ENCODE measurements around the gene TMEM131L.
"Not testable (repeated sequence)": the region's sequence is repeated elsewhere in the genome, so short reads cannot be mapped to it uniquely, and the experiment has no call there.

TMEM131L gene

GRCh38 chr4:153447175-153447905 is 18.8 kb upstream of the TMEM131L start:
- DNase-seq (ENCODE audit: low read depth, low spot score), result no peak

GRCh38 chr4:153448003-153448731 is 18.0 kb upstream of the TMEM131L start:
- DNase-seq (ENCODE audit: low read depth, low spot score), result no peak

GRCh38 chr4:153449338-153449737 is 16.8 kb upstream of the TMEM131L start:
- DNase-seq (ENCODE audit: low read depth, low spot score), result no peak

GRCh38 chr4:153450544-153450917 is 15.6 kb upstream of the TMEM131L start:
- DNase-seq (ENCODE audit: low read depth, low spot score), result no peak

GRCh38 chr4:153451145-153451544 is 15.0 kb upstream of the TMEM131L start:
- DNase-seq (ENCODE audit: low read depth, low spot score), result not testable (repeated sequence)

GRCh38 chr4:153451911-153452657 is 14.1 kb upstream of the TMEM131L start:
- no peak for DNase-seq (ENCODE audit: low read depth, low spot score)

- DNase-seq (ENCODE audit: low read depth, low spot score), result no peak
Measured at GRCh38 chr4:153452658-153453378, 13.3 kb upstream of the TMEM131L start.

- no peak for DNase-seq (ENCODE audit: low read depth, low spot score)
Measured at GRCh38 chr4:153453402-153453801, 12.8 kb upstream of the TMEM131L start.

- no peak for DNase-seq (ENCODE audit: low read depth, low spot score)
Measured at GRCh38 chr4:153458969-153459368, 7.2 kb upstream of the TMEM131L start.

- not testable (repeated sequence) for DNase-seq (ENCODE audit: low read depth, low spot score)
Measured at GRCh38 chr4:153461549-153461948, 4.6 kb upstream of the TMEM131L start.

GRCh38 chr4:153464068-153464467 is 2.1 kb upstream of the TMEM131L start:
- no peak for DNase-seq (ENCODE audit: low read depth, low spot score)

GRCh38 chr4:153465140-153465539 is 1.0 kb upstream of the TMEM131L start:
- DNase-seq (ENCODE audit: low read depth, low spot score), result no peak

GRCh38 chr4:153465615-153466080 is 512 bp upstream of the TMEM131L start:
- no peak for DNase-seq (ENCODE audit: low read depth, low spot score)

- DNase-seq (ENCODE audit: low read depth, low spot score), result no peak
Measured at GRCh38 chr4:153466949-153467896, 1.1 kb downstream of the TMEM131L start.

- DNase-seq (ENCODE audit: low read depth, low spot score), result no peak
Measured at GRCh38 chr4:153467897-153468262, 1.7 kb downstream of the TMEM131L start.

- DNase-seq (ENCODE audit: low read depth, low spot score), result no peak
Measured at GRCh38 chr4:153468587-153468986, 2.4 kb downstream of the TMEM131L start.

- no peak for DNase-seq (ENCODE audit: low read depth, low spot score)
Measured at GRCh38 chr4:153469031-153469430, 2.9 kb downstream of the TMEM131L start.

GRCh38 chr4:153471071-153471697 is 5.0 kb downstream of the TMEM131L start:
- DNase-seq (ENCODE audit: low read depth, low spot score), result not testable (repeated sequence)

- no peak for DNase-seq (ENCODE audit: low read depth, low spot score)
Measured at GRCh38 chr4:153471698-153472093, 5.5 kb downstream of the TMEM131L start.

All from activated naive CD8-positive, alpha-beta T cell treated with anti-CD3 and anti-CD28 coated beads, Interleukin-2, amount 50 U/mL, for 16 hours (primary cell).